Activated CD4-positive, alpha-beta memory T cell treated with anti-CD3 and anti-CD28 coated beads for 36 hours (primary cell): ENCODE data around the gene EMX2. TPM values are rescaled to one million over a fixed set of nuclear protein-coding genes. Genes with fewer than 3 reads are reported as not detected.
"Not testable (repeated sequence)": the region's sequence is repeated elsewhere in the genome, so short reads cannot be mapped to it uniquely, and the experiment has no call there.

Experiments used
- CTCF ChIA-PET: fragments of 350-600 bp; sonication (Branson Sonifier 250); formaldehyde crosslinking; loops from one replicate; lab custom pipeline; 2021; ENCODE audit warnings: antibody characterized with exemption, inconsistent platforms; lab: Charles Lee
- POLR2A ChIA-PET: fragments of 350-600 bp; sonication (Branson Sonifier 250); formaldehyde crosslinking; loops from one replicate; lab custom pipeline; 2021; ENCODE audit warnings: antibody characterized with exemption; lab: Charles Lee
- DNase-seq: peaks from one replicate; pipeline ENCODE4 v3.0.0-alpha.2; 2020
- H3K27ac Mint-ChIP-seq: one replicate; pipeline ENCODE4 v1.8.0; 2021; ENCODE audit warnings: mixed read lengths
- H3K27me3 Mint-ChIP-seq: one replicate; pipeline ENCODE4 v1.8.0; 2021; ENCODE audit warnings: mixed read lengths
- H3K36me3 Mint-ChIP-seq: one replicate; pipeline ENCODE4 v1.8.0; 2021; ENCODE audit warnings: mixed read lengths
- H3K4me1 Mint-ChIP-seq: one replicate; pipeline ENCODE4 v1.8.0; 2021; ENCODE audit warnings: low read depth, mixed read lengths
- H3K4me3 Mint-ChIP-seq: one replicate; pipeline ENCODE4 v1.8.0; 2021; ENCODE audit warnings: mild to moderate bottlenecking, mixed read lengths
- H3K9me3 Mint-ChIP-seq: one replicate; pipeline ENCODE4 v1.8.0; 2021; ENCODE audit warnings: mixed read lengths
- intact Hi-C: fragments of 100-400 bp; cut with micrococcal nuclease; formaldehyde crosslinking; loops from one replicate; pipeline ENCODE4 v1.15.1; 2023
- total RNA-seq, 2 experiments: library from RNA; stranded (reverse); gene quantifications; one replicate each; pipeline ENCODE4 v1.2.3, GENCODE V29; 2021

Gene EMX2
- total RNA-seq, 2 experiments from 2014 or later: not detected

- DNase-seq: no peak
- H3K36me3 Mint-ChIP-seq: no peaks in the 10 kb centered on the region
- intact Hi-C loops: no loop called here
- H3K4me1 Mint-ChIP-seq: no peaks in the 10 kb centered on the region
- ChIA-PET POLR2A (no interaction called here), CTCF (no interaction called here)
- no peak overlapping the region for H3K4me3 Mint-ChIP-seq
- H3K27me3 Mint-ChIP-seq: peaks cover 8% of the 10 kb centered on the region
- no peaks in the 10 kb centered on the region for H3K9me3 Mint-ChIP-seq
- H3K27ac Mint-ChIP-seq: no peak overlapping the region
Observed at GRCh38 chr10:117578490-117578889, 35.9 kb downstream of the EMX2 start.

- H3K4me3 Mint-ChIP-seq: no peak overlapping the region
- no peaks in the 10 kb centered on the region for H3K4me1 Mint-ChIP-seq
- peaks cover 10% of the 10 kb centered on the region for H3K27me3 Mint-ChIP-seq
- H3K36me3 Mint-ChIP-seq: no peaks in the 10 kb centered on the region
- ChIA-PET CTCF (interaction anchor here (1.7 kb wide), 1 partner anchor 8 kb away, joined by 3 read pairs; no protein-coding TSS in a partner anchor), POLR2A (no interaction called here)
- DNase-seq: no peak
- intact Hi-C loops: no loop called here
- H3K9me3 Mint-ChIP-seq: no peaks in the 10 kb centered on the region
- no peak overlapping the region for H3K27ac Mint-ChIP-seq
Observed at GRCh38 chr10:117578999-117579590, 36.5 kb downstream of the EMX2 start.

- Mint-ChIP-seq H3K4me1 (no peaks in the 10 kb centered on the region), H3K27me3 (peaks cover 18% of the 10 kb centered on the region), H3K9me3 (no peaks in the 10 kb centered on the region), H3K36me3 (no peaks in the 10 kb centered on the region), H3K4me3 (no peak overlapping the region), H3K27ac (no peak overlapping the region)
- intact Hi-C loops: no loop called here
- ChIA-PET POLR2A (no interaction called here), CTCF (no interaction called here)
- no peak for DNase-seq
Observed at GRCh38 chr10:117581961-117582360, 39.4 kb downstream of the EMX2 start.

- intact Hi-C loops, H3K27ac Mint-ChIP-seq, POLR2A ChIA-PET, H3K36me3 Mint-ChIP-seq, H3K4me3 Mint-ChIP-seq, CTCF ChIA-PET, H3K9me3 Mint-ChIP-seq, DNase-seq, H3K4me1 Mint-ChIP-seq: not testable (repeated sequence)
- H3K27me3 Mint-ChIP-seq: peaks cover 23% of the 10 kb centered on the region
Observed at GRCh38 chr10:117584831-117585230, 42.3 kb downstream of the EMX2 start.

- no peaks in the 10 kb centered on the region for H3K9me3 Mint-ChIP-seq
- H3K4me3 Mint-ChIP-seq: no peak overlapping the region
- H3K27ac Mint-ChIP-seq: no peak overlapping the region
- peaks cover 27% of the 10 kb centered on the region for H3K27me3 Mint-ChIP-seq
- DNase-seq: no peak
- ChIA-PET POLR2A (no interaction called here), CTCF (no interaction called here)
- H3K36me3 Mint-ChIP-seq: no peaks in the 10 kb centered on the region
- H3K4me1 Mint-ChIP-seq: no peaks in the 10 kb centered on the region
- intact Hi-C loops: no loop called here
Observed at GRCh38 chr10:117587036-117587435, 44.5 kb downstream of the EMX2 start.

GRCh38 chr10:117590101-117590875 is 47.7 kb downstream of the EMX2 start:
- H3K27me3 Mint-ChIP-seq: peaks cover 18% of the 10 kb centered on the region
- intact Hi-C loops: no loop called here
- ChIA-PET CTCF (no interaction called here), POLR2A (no interaction called here)
- no peaks in the 10 kb centered on the region for H3K9me3 Mint-ChIP-seq
- H3K4me1 Mint-ChIP-seq: no peaks in the 10 kb centered on the region
- no peaks in the 10 kb centered on the region for H3K36me3 Mint-ChIP-seq
- H3K27ac Mint-ChIP-seq: no peak overlapping the region
- no peak for DNase-seq
- H3K4me3 Mint-ChIP-seq: no peak overlapping the region

- H3K4me1 Mint-ChIP-seq: no peaks in the 10 kb centered on the region
Observed at GRCh38 chr10:117591043-117591442, 48.5 kb downstream of the EMX2 start.

GRCh38 chr10:117594722-117595121 is 52.2 kb downstream of the EMX2 start:
- H3K27ac Mint-ChIP-seq: no peak overlapping the region
- ChIA-PET POLR2A (no interaction called here), CTCF (no interaction called here)
- peaks cover 9% of the 10 kb centered on the region for H3K27me3 Mint-ChIP-seq
- H3K36me3 Mint-ChIP-seq: no peaks in the 10 kb centered on the region
- H3K9me3 Mint-ChIP-seq: no peaks in the 10 kb centered on the region
- no peak overlapping the region for H3K4me3 Mint-ChIP-seq
- DNase-seq: no peak
- intact Hi-C loops: no loop called here
- H3K4me1 Mint-ChIP-seq: no peaks in the 10 kb centered on the region

More at GRCh38 chr10:117591043-117591442, 48.5 kb downstream of the EMX2 start:
- intact Hi-C loops: no loop called here
- Mint-ChIP-seq H3K27me3 (peaks cover 12% of the 10 kb centered on the region), H3K36me3 (no peaks in the 10 kb centered on the region), H3K9me3 (no peaks in the 10 kb centered on the region), H3K27ac (no peak overlapping the region), H3K4me3 (no peak overlapping the region)
- CTCF ChIA-PET: no interaction called here
- DNase-seq: no peak
- POLR2A ChIA-PET: no interaction called here

- POLR2A ChIA-PET: no interaction called here
- Mint-ChIP-seq H3K27ac (no peak overlapping the region), H3K27me3 (peaks cover 4% of the 10 kb centered on the region), H3K9me3 (no peaks in the 10 kb centered on the region), H3K4me3 (no peak overlapping the region), H3K4me1 (no peaks in the 10 kb centered on the region), H3K36me3 (no peaks in the 10 kb centered on the region)
- DNase-seq: no peak
- CTCF ChIA-PET: no interaction called here
- intact Hi-C loops: no loop called here
Observed at GRCh38 chr10:117596706-117597105, 54.2 kb downstream of the EMX2 start.

GRCh38 chr10:117597216-117597615 is 54.7 kb downstream of the EMX2 start:
- POLR2A ChIA-PET: no interaction called here
- no peaks in the 10 kb centered on the region for H3K9me3 Mint-ChIP-seq
- H3K27me3 Mint-ChIP-seq: peaks cover 7% of the 10 kb centered on the region
- no peak for DNase-seq
- H3K4me3 Mint-ChIP-seq: no peak overlapping the region
- CTCF ChIA-PET: no interaction called here
- H3K4me1 Mint-ChIP-seq: no peaks in the 10 kb centered on the region
- H3K36me3 Mint-ChIP-seq: no peaks in the 10 kb centered on the region
- no peak overlapping the region for H3K27ac Mint-ChIP-seq
- intact Hi-C loops: no loop called here

Other genes with a start within 250 kb of the EMX2 start
- gene PDZD8, start 167.3 kb upstream of the EMX2 start, total RNA-seq: 10 to 100 TPM; 14.3 to 16.2 TPM